MM.1S (cell line): ENCODE results near the gene ZNF774.

ENCODE experiments used
- EZH2 ChIP-seq: fragments of 300-600 bp; sonication (generic); optimal IDR thresholded peaks from 2 replicates; pipeline ENCODE3; 2017; ENCODE audit warnings: low read depth, mild to moderate bottlenecking, antibody characterized with exemption, low read length, mixed read lengths
- EZH2phosphoT487 ChIP-seq: fragments of 300-600 bp; sonication (generic); IDR thresholded peaks from 2 replicates; pipeline ENCODE4 v1.6.1; 2018; ENCODE audit warnings: antibody characterized with exemption, low read length
- TF ChIP-seq, protein P1 (sequence below): fragments of 300-600 bp; sonication (generic); IDR thresholded peaks from 2 replicates; pipeline ENCODE4 v1.5.1; 2016; ENCODE audit warnings: antibody characterized with exemption, low read length, mixed read lengths

DNA sequence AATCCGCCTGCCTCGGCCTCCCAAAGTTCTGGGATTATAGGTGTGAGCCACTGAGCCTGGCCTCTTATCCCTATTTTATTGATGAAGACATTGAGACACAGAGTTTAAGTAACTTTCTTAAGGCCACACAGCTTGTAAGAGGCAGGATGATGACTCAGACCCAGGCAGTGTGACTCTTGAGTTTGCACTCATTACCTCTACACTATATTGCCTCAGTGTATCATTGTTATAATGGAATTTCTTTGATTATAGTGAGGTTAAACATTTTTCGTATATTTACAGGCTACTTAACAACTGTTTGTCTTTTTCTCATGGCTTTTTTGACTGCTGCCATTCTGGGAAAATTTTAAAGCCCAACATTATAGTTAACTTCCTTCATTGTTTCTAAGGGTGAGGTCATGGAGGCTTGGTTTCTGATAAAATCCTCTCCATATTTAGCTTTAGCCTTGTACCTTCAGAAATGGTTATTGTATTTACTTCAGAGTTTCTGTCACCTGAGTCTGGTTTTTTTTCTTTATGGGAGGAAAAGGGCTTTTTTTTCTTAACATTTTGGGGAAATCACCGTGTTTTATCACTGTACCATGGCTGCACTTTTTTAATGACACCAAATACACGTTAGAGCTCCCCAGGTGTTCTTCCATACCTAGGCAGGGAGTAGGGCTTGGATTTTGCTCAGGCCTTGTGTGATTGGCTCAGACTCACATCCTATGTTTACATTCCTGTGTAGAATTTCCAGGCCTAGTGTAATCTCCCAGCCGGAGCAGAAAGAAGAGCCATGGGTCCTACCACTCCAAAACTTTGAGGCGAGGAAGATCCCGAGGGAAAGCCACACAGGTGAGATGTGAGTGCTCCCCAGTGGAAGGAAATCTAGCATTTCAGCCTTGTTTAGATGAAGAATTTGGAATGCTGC is 6.3 kb downstream of the ZNF774 start:
- TF ChIP-seq, protein P1, sequence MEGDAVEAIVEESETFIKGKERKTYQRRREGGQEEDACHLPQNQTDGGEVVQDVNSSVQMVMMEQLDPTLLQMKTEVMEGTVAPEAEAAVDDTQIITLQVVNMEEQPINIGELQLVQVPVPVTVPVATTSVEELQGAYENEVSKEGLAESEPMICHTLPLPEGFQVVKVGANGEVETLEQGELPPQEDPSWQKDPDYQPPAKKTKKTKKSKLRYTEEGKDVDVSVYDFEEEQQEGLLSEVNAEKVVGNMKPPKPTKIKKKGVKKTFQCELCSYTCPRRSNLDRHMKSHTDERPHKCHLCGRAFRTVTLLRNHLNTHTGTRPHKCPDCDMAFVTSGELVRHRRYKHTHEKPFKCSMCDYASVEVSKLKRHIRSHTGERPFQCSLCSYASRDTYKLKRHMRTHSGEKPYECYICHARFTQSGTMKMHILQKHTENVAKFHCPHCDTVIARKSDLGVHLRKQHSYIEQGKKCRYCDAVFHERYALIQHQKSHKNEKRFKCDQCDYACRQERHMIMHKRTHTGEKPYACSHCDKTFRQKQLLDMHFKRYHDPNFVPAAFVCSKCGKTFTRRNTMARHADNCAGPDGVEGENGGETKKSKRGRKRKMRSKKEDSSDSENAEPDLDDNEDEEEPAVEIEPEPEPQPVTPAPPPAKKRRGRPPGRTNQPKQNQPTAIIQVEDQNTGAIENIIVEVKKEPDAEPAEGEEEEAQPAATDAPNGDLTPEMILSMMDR = no peak
- TF ChIP-seq EZH2phosphoT487 = no peak
- no peak for TF ChIP-seq EZH2
